ENCODE measurements around the gene PTCH1. TPM values are rescaled to one million over a fixed set of nuclear protein-coding genes. Genes with fewer than 3 reads are reported as not detected.

PTCH1 gene
- total and polyA plus RNA-seq, 2 donors (not counting 1 experiment from before 2014, with no cell fraction given): 3.5 to 13.8 TPM

GRCh38 chr9:95497772-95498171, 19.0 kb downstream of the PTCH1 start:
- Histone ChIP-seq H3K9ac (ENCODE audit: low read length) (no peak overlapping the region), H3K4me3 (ENCODE audit: control extremely low read depth in 1 of 5, extremely low read depth in 1 of 5, insufficient read depth in 1 of 5, low read depth in 2 of 5, low read length in 4 of 5) (no peak overlapping the region), H3K36me3 (replicated peaks in 1 of 2; ENCODE audit: control extremely low read depth in 1 of 2, control insufficient read depth in 1 of 2, extremely low read depth in 1 of 2, insufficient read depth in 2 of 2, low read length in 1 of 2) (no peaks in the 10 kb centered on the region), H4K20me1 (ENCODE audit: control insufficient read depth, insufficient read depth, low read length, poor library complexity, severe bottlenecking) (no peaks in the 10 kb centered on the region), H3K4me1 (ENCODE audit: control insufficient read depth in 2 of 2, insufficient read depth in 2 of 2, low read length in 2 of 2) (peaks cover 14 to 20% of the 10 kb centered on the region in 2 donors), H2AFZ (ENCODE audit: insufficient read depth, low read depth, low read length, poor library complexity, severe bottlenecking) (no peak overlapping the region), H3K9me3 (ENCODE audit: control extremely low read depth in 1 of 3, control insufficient read depth in 2 of 3, insufficient read depth in 1 of 3, low read length in 2 of 3) (peaks cover 0 to 9% (median 0%) of the 10 kb centered on the region in 3 donors), H3K27me3 (replicated peaks in 1 of 4; ENCODE audit: control extremely low read depth in 1 of 4, control insufficient read depth in 3 of 4, insufficient read depth in 4 of 4, low read length in 3 of 4) (peaks cover 0 to 11% (median 8%) of the 10 kb centered on the region in 4 experiments), H3K27ac (ENCODE audit: low read length in 2 of 2) (no peak overlapping the region), H3K79me2 (ENCODE audit: control insufficient read depth, insufficient read depth, low read length) (no peaks in the 10 kb centered on the region), H3K4me2 (replicated peaks; ENCODE audit: low read depth, low read length, poor library complexity, severe bottlenecking) (no peak overlapping the region)
- intact Hi-C loops (cut with micrococcal nuclease): no loop called here
- DNase-seq: no peak
- no CpG with 5 or more reads among the region's 3 CpGs for WGBS (ENCODE audit: insufficient coverage)
- peaks cover 31% of the 10 kb centered on the region for H3K4me1 Mint-ChIP-seq
- no peak for ATAC-seq (ENCODE audit: low read depth)
- TF ChIP-seq CTCF (IDR thresholded peaks at IDR 0.05) (no peak), EZH2 (IDR thresholded peaks at IDR 0.05; ENCODE audit: borderline replicate concordance, insufficient read depth, low read depth, low read length, poor library complexity, severe bottlenecking) (no peak)
- CTCF ChIA-PET: interaction anchor here (0.6 kb wide), 1 partner anchor 1993 kb away, joined by 3 read pairs; no protein-coding TSS in a partner anchor
- no peak overlapping the region for H3K27ac Mint-ChIP-seq
- POLR2A ChIA-PET: no interaction called here
- H3K27me3 Mint-ChIP-seq: peaks cover 54% of the 10 kb centered on the region
- H3K4me3 Mint-ChIP-seq: no peak overlapping the region
- H3K9me3 Mint-ChIP-seq (ENCODE audit: insufficient read depth): no peaks in the 10 kb centered on the region

- Histone ChIP-seq H3K27me3 (replicated peaks in 1 of 4; ENCODE audit: control extremely low read depth in 1 of 4, control insufficient read depth in 3 of 4, insufficient read depth in 4 of 4, low read length in 3 of 4) (peaks cover 0 to 5% (median 2%) of the 10 kb centered on the region in 4 experiments), H3K79me2 (ENCODE audit: control insufficient read depth, insufficient read depth, low read length) (no peaks in the 10 kb centered on the region), H3K4me1 (ENCODE audit: control insufficient read depth in 2 of 2, insufficient read depth in 2 of 2, low read length in 2 of 2) (peaks cover 14 to 20% of the 10 kb centered on the region in 2 donors), H3K4me3 (ENCODE audit: control extremely low read depth in 1 of 5, extremely low read depth in 1 of 5, insufficient read depth in 1 of 5, low read depth in 2 of 5, low read length in 4 of 5) (no peak overlapping the region), H4K20me1 (ENCODE audit: control insufficient read depth, insufficient read depth, low read length, poor library complexity, severe bottlenecking) (no peaks in the 10 kb centered on the region), H3K27ac (ENCODE audit: low read length in 2 of 2) (no peak overlapping the region), H3K9ac (ENCODE audit: low read length) (no peak overlapping the region), H2AFZ (ENCODE audit: insufficient read depth, low read depth, low read length, poor library complexity, severe bottlenecking) (no peak overlapping the region), H3K9me3 (ENCODE audit: control extremely low read depth in 1 of 3, control insufficient read depth in 2 of 3, insufficient read depth in 1 of 3, low read length in 2 of 3) (peaks cover 0 to 9% (median 0%) of the 10 kb centered on the region in 3 donors), H3K4me2 (replicated peaks; ENCODE audit: low read depth, low read length, poor library complexity, severe bottlenecking) (no peak overlapping the region), H3K36me3 (replicated peaks in 1 of 2; ENCODE audit: control extremely low read depth in 1 of 2, control insufficient read depth in 1 of 2, extremely low read depth in 1 of 2, insufficient read depth in 2 of 2, low read length in 1 of 2) (no peaks in the 10 kb centered on the region)
- H3K27ac Mint-ChIP-seq: no peak overlapping the region
- CTCF ChIA-PET: no interaction called here
- peaks cover 46% of the 10 kb centered on the region for H3K27me3 Mint-ChIP-seq
- no peaks in the 10 kb centered on the region for H3K9me3 Mint-ChIP-seq (ENCODE audit: insufficient read depth)
- intact Hi-C loops (cut with micrococcal nuclease): no loop called here
- H3K4me3 Mint-ChIP-seq: no peak overlapping the region
- H3K4me1 Mint-ChIP-seq: peaks cover 25% of the 10 kb centered on the region
- no peak for DNase-seq
- no peak for TF ChIP-seq EZH2 (IDR thresholded peaks at IDR 0.05; ENCODE audit: borderline replicate concordance, insufficient read depth, low read depth, low read length, poor library complexity, severe bottlenecking)
- no peak for TF ChIP-seq CTCF (IDR thresholded peaks at IDR 0.05)
- ATAC-seq (ENCODE audit: low read depth): no peak
- POLR2A ChIA-PET: no interaction called here
- WGBS (ENCODE audit: insufficient coverage): no CpG with 5 or more reads among the region's 2 CpGs
These were observed 20.1 kb downstream of the PTCH1 start for GRCh38 chr9:95496687-95497086.

Measured in B cell (primary cell).